Stimulated activated CD8-positive, alpha-beta memory T cell treated with anti-CD3 and anti-CD28 coated beads, Interleukin-7, amount 100 ng/mL, for 1 hour (primary cell): ENCODE results near the gene PSMD9.

Experiments used
- DNase-seq, 2 donors: peaks; one replicate each; pipeline ENCODE4 v3.0.0-alpha.2; 2020; ENCODE audit warnings: low read depth in 2 of 2

Gene PSMD9

GRCh38 chr12:121955258-121956237, 67.0 kb downstream of the PSMD9 start:
- DNase-seq: no peak

GRCh38 chr12:121957861-121958515, 69.4 kb downstream of the PSMD9 start:
- no peak for DNase-seq

- no peak for DNase-seq
Observed at GRCh38 chr12:121958541-121959240, 70.1 kb downstream of the PSMD9 start.

- no peak for DNase-seq
Observed at GRCh38 chr12:121960541-121960940, 72.0 kb downstream of the PSMD9 start.

GRCh38 chr12:121961195-121961879, 72.7 kb downstream of the PSMD9 start:
- DNase-seq: no peak

GRCh38 chr12:121963341-121964018, 74.9 kb downstream of the PSMD9 start:
- no peak for DNase-seq

GRCh38 chr12:121964813-121965643, 76.4 kb downstream of the PSMD9 start:
- no peak for DNase-seq

- DNase-seq: no peak
Observed at GRCh38 chr12:121966959-121967358, 78.4 kb downstream of the PSMD9 start.
